Liver (tissue), 9 donors: ENCODE results near the gene TAS2R41. TPM values are rescaled to one million over a fixed set of nuclear protein-coding genes. Genes with fewer than 3 reads are reported as not detected.

Experiments used
- DNase-seq: peaks from one replicate; pipeline ENCODE4 v3.0.0-alpha.2; 2017; ENCODE audit warnings: low spot score
- H3K27ac ChIP-seq, 2 donors: one replicate each; pipeline ENCODE4 v1.7.0; 2013; ENCODE audit warnings: inconsistent platforms in 2 of 2, low read length in 2 of 2, control low read depth in 1 of 2, low read depth in 1 of 2, mild to moderate bottlenecking in 1 of 2
- H3K27me3 ChIP-seq, 4 donors: one replicate each; pipeline versions ENCODE4 v1.6.1 to v1.7.0; 2013; ENCODE audit warnings: low read length in 3 of 4, inconsistent platforms in 1 of 4, mild to moderate bottlenecking in 1 of 4, moderate library complexity in 1 of 4; ENCODE audit not compliant: control insufficient read depth in 4 of 4, insufficient read depth in 4 of 4
- H3K36me3 ChIP-seq, 4 donors: one replicate each; pipeline versions ENCODE4 v1.6.1 to v1.7.0; 2013; ENCODE audit warnings: low read length in 3 of 4, mild to moderate bottlenecking in 3 of 4, low read depth in 1 of 4, moderate library complexity in 1 of 4; ENCODE audit not compliant: control insufficient read depth in 4 of 4, insufficient read depth in 3 of 4
- H3K4me1 ChIP-seq, 4 donors: one replicate each; pipeline versions ENCODE4 v1.6.1 to v1.7.0; 2013; ENCODE audit warnings: low read length in 3 of 4, mild to moderate bottlenecking in 3 of 4, moderate library complexity in 1 of 4; ENCODE audit not compliant: control insufficient read depth in 4 of 4, insufficient read depth in 4 of 4
- H3K4me3 ChIP-seq, 3 donors: one replicate each; pipeline versions ENCODE4 v1.6.1 to v1.7.0; 2013; ENCODE audit warnings: low read length in 3 of 3, control low read depth in 1 of 3, low read depth in 1 of 3, mild to moderate bottlenecking in 1 of 3
- H3K9ac ChIP-seq, 2 donors: one replicate each; pipeline ENCODE4 v1.7.0; 2013; ENCODE audit warnings: low read length in 2 of 2, mild to moderate bottlenecking in 2 of 2, moderate library complexity in 2 of 2, control low read depth in 1 of 2, low read depth in 1 of 2
- H3K9me3 ChIP-seq, 4 donors: one replicate each; pipeline versions ENCODE4 v1.6.1 to v1.7.0; 2013; ENCODE audit warnings: low read length in 3 of 4; ENCODE audit not compliant: control insufficient read depth in 4 of 4
- FOXA1 ChIP-seq: IDR thresholded peaks from 2 replicates; pipeline ENCODE4 v1.6.1; 2016; ENCODE audit warnings: antibody characterized with exemption
- FOXA2 ChIP-seq: IDR thresholded peaks from 2 replicates; pipeline ENCODE4 v1.6.1; 2016; ENCODE audit warnings: antibody characterized with exemption
- HNF4A ChIP-seq, 2 donors: conservative IDR thresholded peaks; 2 replicates each; pipeline ENCODE4 v1.6.1; 2016; ENCODE audit warnings: antibody characterized with exemption in 2 of 2, mild to moderate bottlenecking in 2 of 2
- HNF4G ChIP-seq: IDR thresholded peaks from 2 replicates; pipeline ENCODE4 v1.6.1; 2016; ENCODE audit warnings: antibody characterized with exemption
- JUND ChIP-seq, 2 donors: IDR thresholded peaks; 2 replicates each; pipeline ENCODE4 v1.6.1; 2016; ENCODE audit warnings: antibody characterized with exemption in 2 of 2
- NR2F2 ChIP-seq: IDR thresholded peaks from 2 replicates; pipeline ENCODE4 v1.6.1; 2016; ENCODE audit warnings: antibody characterized with exemption
- RXRA ChIP-seq, 2 donors: IDR thresholded peaks; 2 replicates each; pipeline ENCODE4 v1.6.1; 2017 to 2018; ENCODE audit warnings: antibody characterized with exemption in 2 of 2, mild to moderate bottlenecking in 1 of 2
- TAF1 ChIP-seq: conservative IDR thresholded peaks from 2 replicates; pipeline ENCODE4 v1.6.1; 2016; ENCODE audit warnings: antibody characterized with exemption, mild to moderate bottlenecking
- YY1 ChIP-seq: IDR thresholded peaks from 2 replicates; pipeline ENCODE4 v1.6.1; 2016; ENCODE audit warnings: antibody characterized with exemption, mild to moderate bottlenecking
- WGBS: extraction: QIAGEN DNeasy Blood & Tissue Kit; methylation state at CpG from one replicate; pipeline ENCODE4 v1.1.7; 2013; 5-methylcytosine and 5-hydroxymethylcytosine counted together
- polyA plus RNA-seq, 2 donors: library from polyadenylated mRNA; stranded (reverse) in 1 of 2; unstranded in 1 of 2; fragments of 200-250 nt in 1 of 2; fragments of >200 nt in 1 of 2; fragmentation: Nextera tagmentation in 1 of 2; extraction: Ambion mirVana in 1 of 2; gene quantifications; one replicate each; pipeline versions ENCODE4 v1.2.1 to v1.2.3, GENCODE V29; 2013 to 2015
- total RNA-seq, 2 donors: library from RNA; depleted of rRNA; stranded (reverse); fragments of >200 nt; gene quantifications; one replicate each; pipeline ENCODE4 v1.2.3, GENCODE V29; 2014
- TF ChIP-seq, protein P1 (sequence below): IDR thresholded peaks from 2 replicates; pipeline ENCODE4 v1.6.1; 2016; ENCODE audit warnings: antibody characterized with exemption
- TF ChIP-seq, protein P2 (sequence below): fragments of 150-350 bp; IDR thresholded peaks from 2 replicates; pipeline ENCODE4 v1.5.1; 2017; ENCODE audit warnings: improper control_type of control experiment, low read depth, low read length; ENCODE audit not compliant: missing input control
- TF ChIP-seq, protein P3 (sequence below): IDR thresholded peaks from 2 replicates; pipeline ENCODE4 v1.6.1; 2016; ENCODE audit warnings: antibody characterized with exemption
- TF ChIP-seq, protein P4 (sequence below): IDR thresholded peaks from 2 replicates; pipeline ENCODE4 v1.6.1; 2016; ENCODE audit warnings: antibody characterized with exemption, mild to moderate bottlenecking
- donor health status: healthy.
- donor health status: healthy.
- donor health status: healthy.
- donor health status: healthy.
- donor health status: healthy.

Gene TAS2R41
- total and polyA plus RNA-seq, 4 donors, result 0.25 TPM; not detected in 3

DNA sequence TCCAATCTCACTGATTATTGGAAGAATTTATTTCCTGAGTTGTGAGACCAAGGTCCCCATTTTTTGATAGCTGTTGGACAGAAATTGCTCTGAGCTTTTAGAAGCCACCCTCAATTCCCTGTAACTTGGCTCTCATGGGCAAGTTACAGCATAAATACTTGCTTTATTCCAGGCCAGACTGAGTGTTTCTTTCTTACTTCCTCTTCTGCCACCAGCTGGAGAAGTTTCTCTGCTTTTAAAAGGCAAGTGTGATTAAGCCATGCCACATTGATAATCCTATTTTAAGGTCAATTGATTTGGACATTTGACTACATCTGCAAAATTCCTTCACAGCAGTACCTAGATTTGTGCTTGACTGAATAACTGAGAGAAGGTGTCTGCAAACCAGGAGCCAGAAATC lies 14.1 kb upstream of the TAS2R41 start:
- no peaks in the 10 kb centered on the region for H3K9me3 ChIP-seq
- no peak overlapping the region for H3K27ac ChIP-seq
- no peak overlapping the region for H3K9ac ChIP-seq
- H3K36me3 ChIP-seq, result no peaks in the 10 kb centered on the region
- DNase-seq, result no peak
- TF ChIP-seq FOXA1, result no peak
- no peak for TF ChIP-seq FOXA2
- TF ChIP-seq HNF4A (conservative IDR thresholded peaks at IDR 0.05), result no peak
- TF ChIP-seq, protein P1, sequence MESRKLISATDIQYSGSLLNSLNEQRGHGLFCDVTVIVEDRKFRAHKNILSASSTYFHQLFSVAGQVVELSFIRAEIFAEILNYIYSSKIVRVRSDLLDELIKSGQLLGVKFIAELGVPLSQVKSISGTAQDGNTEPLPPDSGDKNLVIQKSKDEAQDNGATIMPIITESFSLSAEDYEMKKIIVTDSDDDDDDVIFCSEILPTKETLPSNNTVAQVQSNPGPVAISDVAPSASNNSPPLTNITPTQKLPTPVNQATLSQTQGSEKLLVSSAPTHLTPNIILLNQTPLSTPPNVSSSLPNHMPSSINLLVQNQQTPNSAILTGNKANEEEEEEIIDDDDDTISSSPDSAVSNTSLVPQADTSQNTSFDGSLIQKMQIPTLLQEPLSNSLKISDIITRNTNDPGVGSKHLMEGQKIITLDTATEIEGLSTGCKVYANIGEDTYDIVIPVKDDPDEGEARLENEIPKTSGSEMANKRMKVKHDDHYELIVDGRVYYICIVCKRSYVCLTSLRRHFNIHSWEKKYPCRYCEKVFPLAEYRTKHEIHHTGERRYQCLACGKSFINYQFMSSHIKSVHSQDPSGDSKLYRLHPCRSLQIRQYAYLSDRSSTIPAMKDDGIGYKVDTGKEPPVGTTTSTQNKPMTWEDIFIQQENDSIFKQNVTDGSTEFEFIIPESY, result no peak
- no peak for TF ChIP-seq HNF4G
- TF ChIP-seq, protein P2, sequence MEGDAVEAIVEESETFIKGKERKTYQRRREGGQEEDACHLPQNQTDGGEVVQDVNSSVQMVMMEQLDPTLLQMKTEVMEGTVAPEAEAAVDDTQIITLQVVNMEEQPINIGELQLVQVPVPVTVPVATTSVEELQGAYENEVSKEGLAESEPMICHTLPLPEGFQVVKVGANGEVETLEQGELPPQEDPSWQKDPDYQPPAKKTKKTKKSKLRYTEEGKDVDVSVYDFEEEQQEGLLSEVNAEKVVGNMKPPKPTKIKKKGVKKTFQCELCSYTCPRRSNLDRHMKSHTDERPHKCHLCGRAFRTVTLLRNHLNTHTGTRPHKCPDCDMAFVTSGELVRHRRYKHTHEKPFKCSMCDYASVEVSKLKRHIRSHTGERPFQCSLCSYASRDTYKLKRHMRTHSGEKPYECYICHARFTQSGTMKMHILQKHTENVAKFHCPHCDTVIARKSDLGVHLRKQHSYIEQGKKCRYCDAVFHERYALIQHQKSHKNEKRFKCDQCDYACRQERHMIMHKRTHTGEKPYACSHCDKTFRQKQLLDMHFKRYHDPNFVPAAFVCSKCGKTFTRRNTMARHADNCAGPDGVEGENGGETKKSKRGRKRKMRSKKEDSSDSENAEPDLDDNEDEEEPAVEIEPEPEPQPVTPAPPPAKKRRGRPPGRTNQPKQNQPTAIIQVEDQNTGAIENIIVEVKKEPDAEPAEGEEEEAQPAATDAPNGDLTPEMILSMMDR, result no peak
- no peak for TF ChIP-seq JUND (IDR thresholded peaks at IDR 0.05)
- H3K4me3 ChIP-seq, result no peak overlapping the region
- no peaks in the 10 kb centered on the region for H3K27me3 ChIP-seq
- H3K4me1 ChIP-seq, result no peaks in the 10 kb centered on the region

DNA sequence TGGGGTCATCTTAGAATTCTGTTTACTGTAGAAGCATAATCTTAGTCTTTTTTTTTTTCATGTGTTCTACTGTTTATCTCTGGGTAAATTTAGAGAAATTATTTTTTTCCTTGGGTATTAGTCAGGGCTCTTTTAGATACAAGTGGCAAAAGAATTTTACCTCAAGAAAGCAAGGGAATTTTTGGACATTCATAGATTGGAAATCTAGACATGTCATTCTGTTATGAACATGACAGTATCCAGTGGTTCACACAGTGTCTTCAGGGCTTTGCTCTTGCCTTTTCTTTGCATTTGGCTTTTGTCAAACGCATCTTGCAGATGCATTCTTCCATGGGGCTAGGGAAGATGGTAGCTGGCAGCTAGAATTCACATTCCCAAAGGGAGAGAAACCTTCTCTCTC lies 13.7 kb upstream of the TAS2R41 start:
- Histone ChIP-seq H3K9ac (no peak overlapping the region), H3K36me3 (no peaks in the 10 kb centered on the region), H3K4me3 (no peak overlapping the region), H3K9me3 (no peaks in the 10 kb centered on the region), H3K4me1 (no peaks in the 10 kb centered on the region), H3K27me3 (no peaks in the 10 kb centered on the region), H3K27ac (no peak overlapping the region)
- DNase-seq, result no peak
- 65% methylated on average over 1 of the region's 1 CpG for WGBS
- TF ChIP-seq FOXA1 (no peak), JUND (IDR thresholded peaks at IDR 0.05) (no peak), NR2F2 (no peak), RXRA (IDR thresholded peaks at IDR 0.05) (no peak), HNF4A (conservative IDR thresholded peaks at IDR 0.05) (no peak), TAF1 (no peak), YY1 (no peak), FOXA2 (no peak)
- TF ChIP-seq, protein P3, sequence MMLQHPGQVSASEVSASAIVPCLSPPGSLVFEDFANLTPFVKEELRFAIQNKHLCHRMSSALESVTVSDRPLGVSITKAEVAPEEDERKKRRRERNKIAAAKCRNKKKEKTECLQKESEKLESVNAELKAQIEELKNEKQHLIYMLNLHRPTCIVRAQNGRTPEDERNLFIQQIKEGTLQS, result no peak
- TF ChIP-seq, protein P1, result no peak
- TF ChIP-seq, protein P4, sequence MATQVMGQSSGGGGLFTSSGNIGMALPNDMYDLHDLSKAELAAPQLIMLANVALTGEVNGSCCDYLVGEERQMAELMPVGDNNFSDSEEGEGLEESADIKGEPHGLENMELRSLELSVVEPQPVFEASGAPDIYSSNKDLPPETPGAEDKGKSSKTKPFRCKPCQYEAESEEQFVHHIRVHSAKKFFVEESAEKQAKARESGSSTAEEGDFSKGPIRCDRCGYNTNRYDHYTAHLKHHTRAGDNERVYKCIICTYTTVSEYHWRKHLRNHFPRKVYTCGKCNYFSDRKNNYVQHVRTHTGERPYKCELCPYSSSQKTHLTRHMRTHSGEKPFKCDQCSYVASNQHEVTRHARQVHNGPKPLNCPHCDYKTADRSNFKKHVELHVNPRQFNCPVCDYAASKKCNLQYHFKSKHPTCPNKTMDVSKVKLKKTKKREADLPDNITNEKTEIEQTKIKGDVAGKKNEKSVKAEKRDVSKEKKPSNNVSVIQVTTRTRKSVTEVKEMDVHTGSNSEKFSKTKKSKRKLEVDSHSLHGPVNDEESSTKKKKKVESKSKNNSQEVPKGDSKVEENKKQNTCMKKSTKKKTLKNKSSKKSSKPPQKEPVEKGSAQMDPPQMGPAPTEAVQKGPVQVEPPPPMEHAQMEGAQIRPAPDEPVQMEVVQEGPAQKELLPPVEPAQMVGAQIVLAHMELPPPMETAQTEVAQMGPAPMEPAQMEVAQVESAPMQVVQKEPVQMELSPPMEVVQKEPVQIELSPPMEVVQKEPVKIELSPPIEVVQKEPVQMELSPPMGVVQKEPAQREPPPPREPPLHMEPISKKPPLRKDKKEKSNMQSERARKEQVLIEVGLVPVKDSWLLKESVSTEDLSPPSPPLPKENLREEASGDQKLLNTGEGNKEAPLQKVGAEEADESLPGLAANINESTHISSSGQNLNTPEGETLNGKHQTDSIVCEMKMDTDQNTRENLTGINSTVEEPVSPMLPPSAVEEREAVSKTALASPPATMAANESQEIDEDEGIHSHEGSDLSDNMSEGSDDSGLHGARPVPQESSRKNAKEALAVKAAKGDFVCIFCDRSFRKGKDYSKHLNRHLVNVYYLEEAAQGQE, result no peak
